Caco-2 (cell line): ENCODE measurements around the gene PDE4D. TPM values are rescaled to one million over a fixed set of nuclear protein-coding genes. Genes with fewer than 3 reads are reported as not detected.

Experiments
- BruUV-seq: library from RNA; stranded (reverse); fragments of 400-500 nt; replicated peaks from 2 replicates; lab custom pipeline; 2021; lab: Mats Ljungman, UMichigan
- CTCF ChIA-PET: fragments of 300-600 bp; sonication (Branson Sonifier 250); formaldehyde crosslinking; loops from one replicate; lab custom pipeline; 2022; ENCODE audit warnings: antibody characterized with exemption; lab: Charles Lee
- POLR2A ChIA-PET: fragments of 300-600 bp; sonication (Branson Sonifier 250); formaldehyde crosslinking; loops from one replicate; lab custom pipeline; 2022; ENCODE audit warnings: antibody characterized with exemption; lab: Charles Lee
- DNase-seq, 2 experiments: peaks; one replicate each; pipeline versions ENCODE4 v3.0.0 to v3.0.0-alpha.2; 2020 to 2022
- H3K27me3 ChIP-seq: replicated peaks from 2 replicates; pipeline ENCODE4 v1.6.0; 2011; ENCODE audit warnings: low read length; ENCODE audit not compliant: control insufficient read depth, insufficient read depth
- H3K36me3 ChIP-seq: 2 replicates; pipeline ENCODE4 v1.5.1; 2011; ENCODE audit warnings: low read length; ENCODE audit not compliant: control insufficient read depth, insufficient read depth
- H3K4me1 ChIP-seq: fragments of 250-450 bp; sonication (Bioruptor Pico); 2 replicates; pipeline ENCODE4 v1.5.1; 2020; ENCODE audit warnings: mild to moderate bottlenecking
- H3K4me3 ChIP-seq: 2 replicates; pipeline ENCODE4 v1.5.1; 2011; ENCODE audit warnings: low read depth, mild to moderate bottlenecking, control low read depth, low read length
- H3K9me3 ChIP-seq: fragments of 250-450 bp; sonication (Bioruptor Pico); 2 replicates; pipeline ENCODE4 v1.5.1; 2020; ENCODE audit warnings: mild to moderate bottlenecking, moderate library complexity
- H3K27ac Mint-ChIP-seq: one replicate; pipeline ENCODE4 v1.8.0; 2022; ENCODE audit warnings: mixed read lengths; ENCODE audit not compliant: unreplicated experiment
- H3K27me3 Mint-ChIP-seq: one replicate; pipeline ENCODE4 v1.8.0; 2022; ENCODE audit warnings: mixed read lengths; ENCODE audit not compliant: insufficient read depth, unreplicated experiment
- H3K36me3 Mint-ChIP-seq: one replicate; pipeline ENCODE4 v1.8.0; 2022; ENCODE audit warnings: mild to moderate bottlenecking, mixed read lengths; ENCODE audit not compliant: insufficient read depth, unreplicated experiment
- H3K4me1 Mint-ChIP-seq: one replicate; pipeline ENCODE4 v1.8.0; 2022; ENCODE audit warnings: low read depth, mixed read lengths; ENCODE audit not compliant: unreplicated experiment
- H3K4me3 Mint-ChIP-seq: one replicate; pipeline ENCODE4 v1.8.0; 2022; ENCODE audit warnings: mild to moderate bottlenecking, moderate library complexity, mixed read lengths; ENCODE audit not compliant: unreplicated experiment
- H3K9me3 Mint-ChIP-seq: one replicate; pipeline ENCODE4 v1.8.0; 2022; ENCODE audit warnings: mixed read lengths; ENCODE audit not compliant: unreplicated experiment
- intact Hi-C: fragments of 100-400 bp; cut with micrococcal nuclease; formaldehyde crosslinking; loops from one replicate; pipeline ENCODE4 v1.10.0; 2022; ENCODE audit not compliant: unreplicated experiment
- total RNA-seq: library from RNA; stranded (reverse); gene quantifications from 2 replicates; pipeline ENCODE4 v1.2.3, GENCODE V29; 2022
- TF ChIP-seq, protein P1 (sequence below), 2 experiments: fragments of 200-600 bp in 1 of 2; IDR thresholded peaks; 1 replicate in 1 of 2; 2 replicates in 1 of 2; pipeline versions ENCODE4 v1.5.1 to v1.8.0; 2011 to 2022; ENCODE audit warnings: antibody characterized with exemption in 1 of 2, control low read depth in 1 of 2, inconsistent platforms in 1 of 2, low read depth in 1 of 2, low read length in 1 of 2, mild to moderate bottlenecking in 1 of 2, moderate library complexity in 1 of 2; ENCODE audit not compliant: insufficient read depth in 1 of 2, severe bottlenecking in 1 of 2, unreplicated experiment in 1 of 2

The PDE4D gene
- total RNA-seq, 1 experiment from 2014 or later: 89.8 TPM

DNA sequence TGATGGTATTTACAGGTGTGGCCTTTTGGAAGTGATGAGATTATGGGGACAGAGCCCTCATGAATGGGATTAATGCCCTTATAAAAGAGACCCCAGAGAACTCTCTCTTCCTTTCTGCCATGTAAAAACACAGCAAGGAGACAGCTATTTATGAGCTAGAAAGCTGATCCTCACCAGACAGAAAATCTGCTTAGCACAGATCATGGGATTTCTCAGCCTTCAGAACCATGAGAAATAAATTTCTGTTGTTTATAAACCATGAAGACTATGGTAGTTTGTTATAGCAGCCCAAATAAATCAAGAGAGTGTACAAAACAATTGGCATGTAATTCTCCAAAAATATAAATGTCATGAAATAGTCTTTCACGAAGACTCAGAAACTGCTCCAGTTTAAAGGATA is 211.0 kb downstream of the PDE4D start:
- Mint-ChIP-seq H3K9me3 (no peaks in the 10 kb centered on the region), H3K27ac (no peak overlapping the region), H3K27me3 (peaks cover 5% of the 10 kb centered on the region), H3K36me3 (no peaks in the 10 kb centered on the region), H3K4me3 (no peak overlapping the region), H3K4me1 (no peaks in the 10 kb centered on the region)
- CTCF ChIA-PET: no interaction called here
- Histone ChIP-seq H3K9me3 (no peaks in the 10 kb centered on the region), H3K27me3 (no peaks in the 10 kb centered on the region; the same call in 1 of the 2 replicates), H3K4me1 (no peaks in the 10 kb centered on the region), H3K4me3 (no peak overlapping the region), H3K36me3 (no peaks in the 10 kb centered on the region)
- TF ChIP-seq, protein P1, sequence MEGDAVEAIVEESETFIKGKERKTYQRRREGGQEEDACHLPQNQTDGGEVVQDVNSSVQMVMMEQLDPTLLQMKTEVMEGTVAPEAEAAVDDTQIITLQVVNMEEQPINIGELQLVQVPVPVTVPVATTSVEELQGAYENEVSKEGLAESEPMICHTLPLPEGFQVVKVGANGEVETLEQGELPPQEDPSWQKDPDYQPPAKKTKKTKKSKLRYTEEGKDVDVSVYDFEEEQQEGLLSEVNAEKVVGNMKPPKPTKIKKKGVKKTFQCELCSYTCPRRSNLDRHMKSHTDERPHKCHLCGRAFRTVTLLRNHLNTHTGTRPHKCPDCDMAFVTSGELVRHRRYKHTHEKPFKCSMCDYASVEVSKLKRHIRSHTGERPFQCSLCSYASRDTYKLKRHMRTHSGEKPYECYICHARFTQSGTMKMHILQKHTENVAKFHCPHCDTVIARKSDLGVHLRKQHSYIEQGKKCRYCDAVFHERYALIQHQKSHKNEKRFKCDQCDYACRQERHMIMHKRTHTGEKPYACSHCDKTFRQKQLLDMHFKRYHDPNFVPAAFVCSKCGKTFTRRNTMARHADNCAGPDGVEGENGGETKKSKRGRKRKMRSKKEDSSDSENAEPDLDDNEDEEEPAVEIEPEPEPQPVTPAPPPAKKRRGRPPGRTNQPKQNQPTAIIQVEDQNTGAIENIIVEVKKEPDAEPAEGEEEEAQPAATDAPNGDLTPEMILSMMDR (IDR thresholded peaks at IDR 0.05; ENCODE audit: insufficient read depth in 1 of 2, low read depth in 1 of 2, low read length in 1 of 2, severe bottlenecking in 1 of 2, unreplicated experiment in 1 of 2): no peak
- POLR2A ChIA-PET: no interaction called here
- no peak for DNase-seq
- BruUV-seq: no TSS peak
- intact Hi-C loops: no loop called here

DNA sequence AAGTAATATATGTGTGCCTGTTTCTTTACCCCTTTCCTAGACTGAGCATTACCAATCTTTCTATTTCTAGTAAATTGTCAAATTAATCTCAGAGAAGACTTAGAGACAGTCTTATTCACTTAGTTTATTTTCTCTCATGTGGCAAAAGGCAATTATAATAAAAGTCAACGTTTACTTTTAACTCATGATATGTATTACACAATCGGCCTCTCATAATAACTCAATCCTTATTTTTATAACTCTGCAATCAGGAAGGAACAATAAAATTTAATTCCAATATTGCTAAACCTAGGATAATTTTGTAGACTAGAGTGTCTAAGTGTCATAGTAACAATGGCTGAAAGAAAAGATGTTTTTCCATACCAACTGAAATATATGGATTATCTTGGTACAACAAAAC is 214.6 kb downstream of the PDE4D start:
- H3K9me3 ChIP-seq: no peaks in the 10 kb centered on the region
- no peaks in the 10 kb centered on the region for H3K9me3 Mint-ChIP-seq
- peaks cover under 1% of the 10 kb centered on the region for H3K27me3 Mint-ChIP-seq
- no peaks in the 10 kb centered on the region for H3K36me3 Mint-ChIP-seq
- no peaks in the 10 kb centered on the region for H3K27me3 ChIP-seq
- H3K4me1 ChIP-seq: no peaks in the 10 kb centered on the region
- intact Hi-C loops: no loop called here
- no peaks in the 10 kb centered on the region for H3K36me3 ChIP-seq
- H3K4me3 ChIP-seq: no peak overlapping the region
- no peak overlapping the region for H3K4me3 Mint-ChIP-seq
- no peak overlapping the region for H3K27ac Mint-ChIP-seq
- BruUV-seq: no TSS peak
- ChIA-PET POLR2A (no interaction called here), CTCF (no interaction called here)
- H3K4me1 Mint-ChIP-seq: no peaks in the 10 kb centered on the region
- no peak for DNase-seq
- TF ChIP-seq, protein P1 (IDR thresholded peaks at IDR 0.05; ENCODE audit: insufficient read depth in 1 of 2, low read depth in 1 of 2, low read length in 1 of 2, severe bottlenecking in 1 of 2, unreplicated experiment in 1 of 2): no peak

DNA sequence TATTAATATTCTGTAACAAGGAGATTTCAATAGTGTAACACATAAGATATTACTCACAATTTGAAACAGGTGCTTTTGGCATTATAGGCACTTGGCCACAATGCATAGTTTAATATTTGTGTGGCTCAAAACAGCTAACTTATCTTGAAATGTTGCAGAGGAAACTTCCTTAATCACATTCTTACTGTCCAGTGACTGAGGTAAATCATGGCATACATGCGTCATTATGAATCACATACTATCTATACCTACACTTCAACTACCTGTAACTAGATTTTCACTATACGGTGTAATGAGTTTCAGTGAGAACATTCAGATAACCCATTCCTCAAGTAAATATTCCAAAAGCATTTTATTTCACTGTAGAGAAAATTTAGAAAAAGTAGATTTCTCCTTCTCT is 218.8 kb downstream of the PDE4D start:
- Mint-ChIP-seq H3K27me3 (peaks cover under 1% of the 10 kb centered on the region), H3K9me3 (no peaks in the 10 kb centered on the region), H3K36me3 (no peaks in the 10 kb centered on the region), H3K27ac (no peak overlapping the region), H3K4me3 (no peak overlapping the region), H3K4me1 (no peaks in the 10 kb centered on the region)
- Histone ChIP-seq H3K4me1 (no peaks in the 10 kb centered on the region), H3K9me3 (no peaks in the 10 kb centered on the region), H3K4me3 (no peak overlapping the region), H3K36me3 (no peaks in the 10 kb centered on the region), H3K27me3 (no peaks in the 10 kb centered on the region)
- no peak for DNase-seq
- intact Hi-C loops: loop anchor here (5.0 kb wide), 3 partner anchors 87 to 487 kb away; no protein-coding TSS in a partner anchor
- TF ChIP-seq, protein P1 (IDR thresholded peaks at IDR 0.05; ENCODE audit: insufficient read depth in 1 of 2, low read depth in 1 of 2, low read length in 1 of 2, severe bottlenecking in 1 of 2, unreplicated experiment in 1 of 2): no peak
- ChIA-PET POLR2A (no interaction called here), CTCF (no interaction called here)
- BruUV-seq: no TSS peak
